Stomach (tissue), 4 donors: Measurements from ENCODE around the gene EHD1.

Source experiments
- EP300 ChIP-seq: sonication (generic); formaldehyde crosslinking; IDR thresholded peaks from one replicate; pipeline ENCODE4 v1.6.1; 2017; ENCODE audit warnings: antibody characterized with exemption
- POLR2A ChIP-seq, 4 donors: fragments of 450-650 bp; IDR thresholded peaks; one replicate each; pipeline ENCODE4 v1.6.1; 2016; ENCODE audit warnings: antibody characterized with exemption in 4 of 4, control low read depth in 2 of 4, mild to moderate bottlenecking in 1 of 4, moderate library complexity in 1 of 4
- POLR2AphosphoS5 ChIP-seq, 3 donors: sonication (generic); formaldehyde crosslinking; IDR thresholded peaks; one replicate each; pipeline ENCODE4 v1.6.1; 2016; ENCODE audit warnings: antibody characterized with exemption in 3 of 3
- TF ChIP-seq, protein P1 (sequence below), 7 experiments: fragments of 450-650 bp in 4 of 7; fragments of 200-600 bp in 3 of 7; sonication (generic) in 3 of 7; IDR thresholded peaks; one replicate each; pipeline ENCODE4 v1.5.1; 2016 to 2019; ENCODE audit warnings: antibody characterized with exemption in 7 of 7, control low read depth in 2 of 7, mild to moderate bottlenecking in 1 of 7

DNA sequence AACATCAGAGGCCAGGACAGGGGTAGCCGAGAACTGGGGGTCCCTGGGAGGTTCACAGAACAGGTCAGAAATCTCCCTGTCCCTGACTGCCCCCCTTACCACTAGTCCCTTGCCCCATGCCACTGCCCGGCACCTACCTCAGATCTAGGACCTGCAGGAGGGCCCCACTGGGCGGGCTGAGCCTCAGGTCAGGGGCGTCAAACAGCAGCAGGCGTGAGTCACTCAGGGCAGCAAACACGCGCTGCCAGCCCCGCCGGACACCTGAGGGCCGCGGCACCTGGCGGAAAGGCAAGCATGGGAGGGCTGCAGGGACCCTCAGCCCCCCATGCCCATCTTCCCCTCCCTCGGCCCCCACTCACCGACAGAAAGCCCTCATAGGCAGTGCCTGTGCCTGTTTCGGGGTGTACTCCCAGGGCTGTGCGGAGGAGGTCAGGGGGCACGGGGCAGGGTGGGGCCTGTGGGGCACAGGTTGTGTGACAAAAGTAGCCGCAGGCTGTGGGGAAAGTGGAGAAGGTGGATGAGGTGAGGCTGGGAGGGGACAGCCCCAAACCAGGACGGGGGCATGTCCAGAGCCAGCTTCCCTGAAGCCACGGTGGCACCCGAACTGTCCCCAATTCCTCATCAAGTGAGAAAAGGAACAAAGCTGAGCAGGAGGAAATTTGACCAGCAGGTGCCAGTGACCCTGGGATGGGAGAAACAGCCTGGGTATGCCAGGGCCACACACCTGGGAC, 45.8 kb downstream of the EHD1 start:
- TF ChIP-seq, protein P1, sequence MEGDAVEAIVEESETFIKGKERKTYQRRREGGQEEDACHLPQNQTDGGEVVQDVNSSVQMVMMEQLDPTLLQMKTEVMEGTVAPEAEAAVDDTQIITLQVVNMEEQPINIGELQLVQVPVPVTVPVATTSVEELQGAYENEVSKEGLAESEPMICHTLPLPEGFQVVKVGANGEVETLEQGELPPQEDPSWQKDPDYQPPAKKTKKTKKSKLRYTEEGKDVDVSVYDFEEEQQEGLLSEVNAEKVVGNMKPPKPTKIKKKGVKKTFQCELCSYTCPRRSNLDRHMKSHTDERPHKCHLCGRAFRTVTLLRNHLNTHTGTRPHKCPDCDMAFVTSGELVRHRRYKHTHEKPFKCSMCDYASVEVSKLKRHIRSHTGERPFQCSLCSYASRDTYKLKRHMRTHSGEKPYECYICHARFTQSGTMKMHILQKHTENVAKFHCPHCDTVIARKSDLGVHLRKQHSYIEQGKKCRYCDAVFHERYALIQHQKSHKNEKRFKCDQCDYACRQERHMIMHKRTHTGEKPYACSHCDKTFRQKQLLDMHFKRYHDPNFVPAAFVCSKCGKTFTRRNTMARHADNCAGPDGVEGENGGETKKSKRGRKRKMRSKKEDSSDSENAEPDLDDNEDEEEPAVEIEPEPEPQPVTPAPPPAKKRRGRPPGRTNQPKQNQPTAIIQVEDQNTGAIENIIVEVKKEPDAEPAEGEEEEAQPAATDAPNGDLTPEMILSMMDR (IDR thresholded peaks at IDR 0.05), result no peak
- TF ChIP-seq POLR2A (IDR thresholded peaks at IDR 0.05) (no peak), POLR2AphosphoS5 (IDR thresholded peaks at IDR 0.05) (no peak), EP300 (no peak)
